ENCODE data around the gene ZBP1.
A peak's percentile ranks its signal among the peaks of the same experiment; 100 is the strongest.
"Not testable (repeated sequence)": the region's sequence is repeated elsewhere in the genome, so short reads cannot be mapped to it uniquely, and the experiment has no call there.

Gene ZBP1

DNA sequence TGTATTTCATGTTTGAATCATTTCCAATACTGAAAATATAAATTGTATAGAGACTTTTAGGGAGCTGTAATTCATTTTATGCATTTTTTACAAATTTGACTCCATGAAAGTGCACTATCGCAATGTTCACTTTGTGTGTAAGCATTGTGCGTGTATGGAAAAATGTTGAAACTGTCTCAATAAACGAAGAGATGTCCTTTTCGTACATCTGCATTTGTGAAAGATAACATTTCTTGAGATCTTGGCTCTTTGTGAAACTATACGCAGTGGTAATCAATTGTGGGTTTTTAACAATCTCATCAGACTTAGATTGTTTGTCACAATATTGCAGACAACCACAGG lies 18.6 kb upstream of the ZBP1 start:
- no peak for DNase-seq (ENCODE audit: low read depth)

GRCh38 chr20:57638173-57638894 lies 18.1 kb upstream of the ZBP1 start:
- DNase-seq (ENCODE audit: low read depth): no peak

- DNase-seq (ENCODE audit: low read depth): no peak
These were observed 13.8 kb upstream of the ZBP1 start for GRCh38 chr20:57633945-57634491.

DNA sequence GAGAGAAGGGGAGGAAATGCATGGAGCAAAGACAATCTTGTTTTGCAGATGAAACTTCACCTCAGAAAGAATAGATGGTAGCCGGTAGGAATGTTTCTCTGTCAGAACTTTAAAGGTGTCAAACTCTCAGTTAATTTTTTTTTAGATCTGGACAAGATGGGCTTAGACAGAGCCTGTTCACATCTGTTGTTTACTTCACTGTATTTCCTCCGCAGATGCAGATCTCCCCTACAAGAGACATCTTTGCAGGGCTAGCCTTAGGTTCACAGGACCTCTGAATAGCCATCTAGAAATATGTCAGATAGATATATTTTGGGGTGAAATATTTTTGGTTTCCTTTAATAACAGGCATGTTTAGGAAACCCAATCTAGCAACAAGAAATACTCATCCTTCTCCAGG lies 12.1 kb upstream of the ZBP1 start:
- DNase-seq (ENCODE audit: low read depth): no peak

- DNase-seq (ENCODE audit: low read depth): no peak
These were observed 9.8 kb upstream of the ZBP1 start for GRCh38 chr20:57630061-57630460.

DNA sequence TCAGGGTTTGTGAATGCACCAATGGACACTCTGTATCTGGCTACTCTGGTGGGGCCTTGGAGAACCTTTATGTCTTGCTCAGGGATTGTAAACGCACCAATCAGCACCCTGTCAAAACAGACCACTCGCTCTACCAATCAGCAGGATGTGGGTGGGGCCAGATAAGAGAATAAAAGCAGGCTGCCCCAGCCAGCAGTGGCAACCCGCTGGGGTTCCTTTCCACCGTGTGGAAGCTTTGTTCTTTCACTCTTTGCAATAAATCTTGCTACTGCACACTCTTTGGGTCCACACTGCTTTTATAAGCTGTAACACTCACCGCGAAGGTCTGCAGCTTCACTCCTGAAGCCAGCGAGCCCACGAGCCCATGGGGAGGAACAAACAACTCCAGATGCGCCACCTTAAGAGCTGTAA lies 9.3 kb upstream of the ZBP1 start:
- DNase-seq (ENCODE audit: low read depth): not testable (repeated sequence)

DNA sequence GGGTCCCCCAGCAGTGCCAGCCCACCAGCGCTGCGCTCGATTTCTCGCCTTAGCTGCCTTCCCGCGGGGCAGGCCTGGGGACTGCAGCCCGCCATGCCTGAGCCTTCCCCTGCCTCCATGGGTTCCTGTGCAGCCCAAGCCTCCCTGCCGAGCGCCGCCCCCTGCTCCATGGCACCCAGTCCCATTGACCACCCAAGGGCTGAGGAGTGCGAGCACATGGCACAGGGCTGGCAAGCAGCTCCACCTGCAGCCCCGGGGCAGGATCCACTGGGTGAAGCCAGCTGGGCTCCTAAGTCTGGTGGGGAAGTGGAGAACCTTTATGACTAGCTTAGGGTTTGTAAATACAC lies 8.7 kb upstream of the ZBP1 start:
- DNase-seq (ENCODE audit: low read depth): not testable (repeated sequence)

DNA sequence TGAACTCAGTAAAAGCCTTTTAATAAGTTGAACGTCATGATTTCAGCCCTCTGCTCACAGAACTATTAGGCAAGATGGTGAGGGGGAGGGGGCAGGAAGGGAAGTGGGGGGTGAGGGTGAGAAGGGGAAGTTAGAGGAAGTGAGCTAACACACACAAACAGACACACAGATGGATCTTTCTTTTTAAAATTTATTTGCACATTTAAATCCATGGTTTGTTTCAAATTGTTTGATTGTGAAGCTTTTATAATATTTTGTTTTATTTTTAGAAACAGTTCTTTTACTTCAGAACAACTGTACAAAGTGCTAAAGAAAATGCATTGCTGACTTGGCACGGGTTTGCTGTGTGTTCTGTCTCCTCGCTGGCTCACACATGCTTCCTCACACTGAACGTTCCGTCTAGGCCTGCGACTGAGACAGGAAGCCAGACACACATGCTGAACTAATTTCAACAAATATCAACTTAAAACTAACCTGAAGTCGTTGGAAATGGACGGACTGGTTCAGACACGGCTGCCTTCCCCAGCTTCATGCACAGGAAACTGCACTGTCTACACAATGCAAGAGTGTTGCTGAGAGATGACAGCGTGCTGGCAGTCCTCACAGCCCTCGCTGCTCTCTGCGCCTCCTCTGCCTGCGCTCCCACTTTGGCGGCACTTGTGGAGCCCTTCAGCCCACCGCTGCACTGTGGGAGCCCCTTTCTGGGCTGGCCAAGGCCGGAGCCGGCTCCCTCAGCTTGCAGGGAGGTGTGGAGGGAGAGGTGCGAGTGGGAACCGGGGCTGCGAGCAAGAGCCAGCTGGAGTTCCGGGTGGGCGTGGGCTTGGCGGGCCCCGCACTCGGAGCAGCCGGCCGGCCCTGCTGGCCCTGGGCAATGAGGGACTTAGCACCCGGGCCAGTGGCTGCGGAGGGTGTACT lies 8.1 kb upstream of the ZBP1 start:
- peak; percentile 18 for DNase-seq (ENCODE audit: low read depth)

DNA sequence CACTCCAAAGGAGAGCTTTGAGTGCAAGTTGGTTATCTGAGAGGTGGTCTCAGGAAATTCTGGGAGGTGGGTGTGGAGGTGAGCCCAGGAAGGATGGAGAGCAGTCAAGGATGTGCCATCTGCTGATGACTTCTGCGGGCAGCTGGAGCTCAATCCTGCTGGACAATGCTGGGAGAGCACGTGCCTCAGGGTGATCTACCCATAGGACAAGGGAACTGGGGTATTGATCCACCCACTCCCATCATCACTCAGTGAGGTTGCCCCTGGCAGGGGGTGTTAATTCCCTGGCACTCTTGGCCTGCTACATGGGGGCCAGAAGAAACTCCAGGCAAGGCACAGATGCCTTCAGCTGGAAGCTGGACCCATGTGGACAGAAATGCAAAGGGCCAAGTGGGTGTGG lies 7.1 kb upstream of the ZBP1 start:
- DNase-seq (ENCODE audit: low read depth): no peak

DNA sequence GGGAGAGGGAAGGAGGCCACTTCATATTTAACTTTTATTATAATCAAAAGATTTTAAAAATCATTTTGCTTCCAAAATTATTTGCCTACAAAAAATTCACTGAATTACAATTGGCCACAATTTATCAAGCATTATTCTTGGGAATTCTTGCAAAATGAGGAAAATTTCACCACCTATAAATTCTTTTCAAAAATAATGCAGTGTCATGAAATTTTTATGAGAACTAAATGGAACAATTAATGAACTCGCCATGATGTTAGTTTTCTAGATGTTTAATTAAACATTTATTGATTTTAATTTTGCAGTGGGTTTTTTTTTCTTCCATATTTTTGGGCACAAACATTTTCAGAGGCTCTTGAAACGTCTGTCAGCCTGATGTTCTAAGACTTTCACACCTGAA lies 5.8 kb upstream of the ZBP1 start:
- no peak for DNase-seq (ENCODE audit: low read depth)

- no peak for DNase-seq (ENCODE audit: low read depth)
These were observed 5.1 kb upstream of the ZBP1 start for GRCh38 chr20:57625181-57625958.

GRCh38 chr20:57624124-57624523 lies 3.9 kb upstream of the ZBP1 start:
- DNase-seq (ENCODE audit: low read depth): no peak

GRCh38 chr20:57622579-57623381 lies 2.6 kb upstream of the ZBP1 start:
- DNase-seq (ENCODE audit: low read depth): no peak

GRCh38 chr20:57622201-57622570 lies 2.0 kb upstream of the ZBP1 start:
- DNase-seq (ENCODE audit: low read depth): no peak

GRCh38 chr20:57621421-57622200 lies 1.4 kb upstream of the ZBP1 start:
- no peak for DNase-seq (ENCODE audit: low read depth)

GRCh38 chr20:57620999-57621398 lies 773 bp upstream of the ZBP1 start:
- no peak for DNase-seq (ENCODE audit: low read depth)

DNA sequence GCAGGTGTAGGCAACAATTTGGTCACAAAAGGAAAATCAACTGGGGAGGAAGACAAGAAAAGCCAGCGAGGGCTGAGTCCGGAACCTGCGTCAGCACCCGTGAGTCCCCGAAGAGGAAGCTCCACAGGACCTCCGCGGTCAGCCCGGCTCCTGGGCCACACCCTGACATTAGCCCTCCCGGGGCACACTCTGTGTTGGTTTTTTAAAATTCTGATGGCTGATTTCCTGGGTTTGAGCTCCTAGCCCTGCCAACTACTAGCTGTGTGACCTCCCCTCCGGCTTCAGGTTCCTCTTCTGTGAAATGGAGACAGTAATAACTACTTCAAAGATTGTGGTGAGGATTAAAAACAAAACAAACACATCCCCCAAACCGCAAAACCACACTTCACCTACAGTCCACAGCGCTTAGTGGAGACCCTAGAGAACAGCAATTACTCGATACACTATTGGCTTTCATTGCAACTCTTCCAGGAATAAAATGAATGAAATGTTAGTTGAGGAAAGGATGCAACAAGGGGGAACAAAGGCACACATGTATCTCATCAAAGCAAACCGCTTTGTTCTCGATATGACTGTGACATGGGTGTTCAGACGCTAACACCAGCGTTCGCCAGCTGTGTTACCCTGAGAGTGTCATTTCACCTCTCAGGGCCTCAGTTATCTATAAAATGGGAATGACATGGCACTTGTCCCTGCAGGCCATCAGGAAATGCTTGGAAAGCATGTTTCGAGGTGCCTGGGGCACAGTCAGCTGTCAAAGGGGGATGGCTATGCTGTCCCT lies 985 bp downstream of the ZBP1 start:
- no peak for DNase-seq (ENCODE audit: low read depth)

DNA sequence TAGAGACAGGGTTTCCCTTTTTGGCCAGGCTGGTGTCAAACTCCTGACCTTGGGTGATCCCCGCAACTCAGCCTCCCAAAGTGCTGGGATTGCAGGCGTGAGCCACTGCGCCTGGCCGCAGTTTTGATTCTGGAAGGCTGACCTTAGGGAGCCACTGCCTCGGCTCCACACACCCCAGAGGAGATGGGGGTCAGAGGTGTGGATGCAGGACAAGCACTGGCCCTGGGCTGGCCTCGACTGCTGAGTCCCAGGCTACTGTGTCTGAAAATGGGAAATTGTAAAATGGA lies 1.5 kb downstream of the ZBP1 start:
- no peak for DNase-seq (ENCODE audit: low read depth)

DNA sequence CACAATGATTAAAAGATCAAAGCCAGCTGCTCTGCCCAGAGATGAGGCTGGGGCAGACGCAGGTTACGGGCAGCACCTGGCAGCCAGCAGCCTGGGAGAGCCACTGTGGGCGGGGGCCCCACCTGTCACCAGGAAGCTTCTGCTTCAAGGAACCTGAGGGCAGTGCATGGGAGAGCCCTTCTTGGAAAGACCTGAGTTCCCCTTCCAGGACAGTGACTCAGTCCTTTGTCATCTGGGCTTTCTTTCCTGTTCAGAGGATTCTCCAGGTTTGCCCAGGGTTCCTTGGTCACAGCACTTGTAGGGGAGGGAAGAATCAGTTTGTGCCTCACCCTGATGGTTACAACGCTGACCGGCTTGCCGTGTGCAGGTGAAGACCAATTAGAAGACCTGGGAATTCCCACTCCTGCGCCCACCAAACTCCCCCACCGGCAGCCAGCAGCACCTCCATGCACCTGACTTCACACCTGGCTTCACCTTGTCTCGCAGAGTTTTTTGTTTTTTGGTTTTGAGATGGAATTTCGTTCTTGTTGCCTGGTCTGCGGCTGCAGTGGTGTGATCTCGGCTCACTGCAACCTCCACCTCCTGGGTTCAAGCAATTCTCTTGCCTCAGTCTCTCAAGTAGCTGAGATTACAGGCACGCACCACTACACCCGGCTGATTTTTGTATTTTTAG lies 2.0 kb downstream of the ZBP1 start:
- DNase-seq (ENCODE audit: low read depth): no peak

All from GM04504 (cell line).